AML-193 (cell line): ENCODE measurements around the gene ACSF3.

Source experiments
- DNase-seq, 2 experiments: peaks; one replicate each; lab custom pipeline; 2025; lab: John Stamatoyannopoulos, UW

Gene ACSF3

GRCh38 chr16:89095491-89095951 lies 1.9 kb downstream of the ACSF3 start:
- DNase-seq, result no peak

- no peak for DNase-seq
Measured at GRCh38 chr16:89096042-89096717, 2.5 kb downstream of the ACSF3 start.

- DNase-seq, result no peak
Measured at GRCh38 chr16:89096768-89097391, 3.2 kb downstream of the ACSF3 start.

GRCh38 chr16:89097392-89097772 lies 3.7 kb downstream of the ACSF3 start:
- DNase-seq, result no peak

- DNase-seq, result no peak
Measured at GRCh38 chr16:89098767-89099430, 5.2 kb downstream of the ACSF3 start.

- DNase-seq, result no peak
Measured at GRCh38 chr16:89099905-89100304, 6.3 kb downstream of the ACSF3 start.

GRCh38 chr16:89100601-89101302 lies 7.1 kb downstream of the ACSF3 start:
- no peak for DNase-seq

GRCh38 chr16:89101303-89102040 lies 7.8 kb downstream of the ACSF3 start:
- no peak for DNase-seq

GRCh38 chr16:89102041-89102471 lies 8.4 kb downstream of the ACSF3 start:
- no peak for DNase-seq

GRCh38 chr16:89102481-89103073 lies 8.9 kb downstream of the ACSF3 start:
- no peak for DNase-seq

- no peak for DNase-seq
Measured at GRCh38 chr16:89103156-89103555, 9.5 kb downstream of the ACSF3 start.

GRCh38 chr16:89103781-89104180 lies 10.1 kb downstream of the ACSF3 start:
- DNase-seq, result no peak

GRCh38 chr16:89104303-89104702 lies 10.7 kb downstream of the ACSF3 start:
- DNase-seq, result no peak

GRCh38 chr16:89104930-89105571 lies 11.4 kb downstream of the ACSF3 start:
- DNase-seq, result no peak

GRCh38 chr16:89105599-89106151 lies 12.0 kb downstream of the ACSF3 start:
- no peak for DNase-seq

GRCh38 chr16:89106533-89107202 lies 13.0 kb downstream of the ACSF3 start:
- DNase-seq, result no peak

GRCh38 chr16:89107203-89107582 lies 13.5 kb downstream of the ACSF3 start:
- no peak for DNase-seq

GRCh38 chr16:89108416-89108815 lies 14.8 kb downstream of the ACSF3 start:
- no peak for DNase-seq

- no peak for DNase-seq
Measured at GRCh38 chr16:89110641-89111040, 17.0 kb downstream of the ACSF3 start.

GRCh38 chr16:89111263-89111662 lies 17.6 kb downstream of the ACSF3 start:
- DNase-seq, result no peak
